Subcutaneous adipose tissue (tissue), 4 donors: ENCODE results near the gene VPS37D. TPM values are rescaled to one million over a fixed set of nuclear protein-coding genes. Genes with fewer than 3 reads are reported as not detected.

Source experiments
- CTCF ChIP-seq: fragments of 450-650 bp; IDR thresholded peaks from one replicate; pipeline ENCODE4 v1.5.1; 2016; ENCODE audit warnings: low read depth, mild to moderate bottlenecking, control low read depth, antibody characterized with exemption, moderate library complexity
- total RNA-seq, 4 donors: library from RNA; depleted of rRNA; stranded (reverse); fragments of >200 nt; gene quantifications; one replicate each; pipeline ENCODE4 v1.1.0, GENCODE V29; 2016

Gene VPS37D
- total RNA-seq, 4 donors from 2014 or later: 2.6 to 3.7 (median 3.3) TPM; not detected in 1

- TF ChIP-seq CTCF: no peak
Measured at GRCh38 chr7:73715648-73716317, 48.2 kb downstream of the VPS37D start.

GRCh38 chr7:73716318-73716890 is 48.8 kb downstream of the VPS37D start:
- no peak for TF ChIP-seq CTCF

- no peak for TF ChIP-seq CTCF
Measured at GRCh38 chr7:73717025-73717807, 49.6 kb downstream of the VPS37D start.

- no peak for TF ChIP-seq CTCF
Measured at GRCh38 chr7:73717991-73718405, 50.4 kb downstream of the VPS37D start.

GRCh38 chr7:73718438-73718881 is 50.8 kb downstream of the VPS37D start:
- no peak for TF ChIP-seq CTCF

- TF ChIP-seq CTCF: no peak
Measured at GRCh38 chr7:73718905-73719805, 51.5 kb downstream of the VPS37D start, which contains the start of gene STX1A. TSS of gene STX1A (minus strand) at chr7:73719669. CDS start at chr7:73719631, 38 bp downstream.
